ENCODE measurements around the gene GRM1. TPM values are rescaled to one million over a fixed set of nuclear protein-coding genes. Genes with fewer than 3 reads are reported as not detected.

The GRM1 gene
- total and polyA plus RNA-seq, 9 of the 15 experiments (the other 6 are each of a cell fraction or from before 2014, with no cell fraction given), result not detected

GRCh38 chr6:146305951-146306350, 277.1 kb downstream of the GRM1 start (continued):
- TF ChIP-seq ZBTB9 (CRISPR knock-in tag; IDR thresholded peaks at IDR 0.05) (no peak), NFATC3 (IDR thresholded peaks at IDR 0.05) (no peak), EP400 (IDR thresholded peaks at IDR 0.05) (no peak), CREB1 (IDR thresholded peaks at IDR 0.05) (no peak), CREB1 (CRISPR knock-in tag; IDR thresholded peaks at IDR 0.05) (no peak), BRF1 (IDR thresholded peaks at IDR 0.05; ENCODE audit: borderline replicate concordance, extremely low read depth, insufficient read length) (no peak), CC2D1A (IDR thresholded peaks at IDR 0.05) (no peak), MYC (IDR thresholded peaks at IDR 0.05; ENCODE audit: low read depth, low read length) (no peak), MYC (CRISPR knock-in tag; IDR thresholded peaks at IDR 0.05; ENCODE audit: borderline replicate concordance, low read depth) (no peak), TRIM28 (IDR thresholded peaks at IDR 0.05) (no peak), ZNF239 (CRISPR knock-in tag; IDR thresholded peaks at IDR 0.05) (no peak)

- Histone ChIP-seq H3K9me1 (ENCODE audit: control insufficient read depth, insufficient read depth, low read length) (no peaks in the 10 kb centered on the region), H3K9ac (ENCODE audit: insufficient read depth in 1 of 2, low read depth in 2 of 2, low read length in 2 of 2) (no peak overlapping the region), H3K4me1 (replicated peaks in 1 of 2; ENCODE audit: control insufficient read depth in 2 of 2, insufficient read depth in 2 of 2, low read length in 2 of 2) (no peaks in the 10 kb centered on the region), H4K20me1 (replicated peaks; ENCODE audit: control insufficient read depth, insufficient read depth, low read length) (no peaks in the 10 kb centered on the region), H3K27ac (ENCODE audit: extremely low read depth, low read depth, low read length) (no peak overlapping the region), H2AFZ (ENCODE audit: low read depth, low read length) (no peak overlapping the region), H3K4me3 (no peak overlapping the region), H3K79me2 (ENCODE audit: control insufficient read depth, insufficient read depth, low read length) (no peaks in the 10 kb centered on the region), H3K4me2 (ENCODE audit: insufficient read depth, low read length) (no peak overlapping the region), H3K27me3 (ENCODE audit: control insufficient read depth in 2 of 2, insufficient read depth in 2 of 2, low read length in 2 of 2) (no peaks in the 10 kb centered on the region), H3K36me3 (ENCODE audit: control insufficient read depth, insufficient read depth, low read length) (no peaks in the 10 kb centered on the region), H3K9me3 (replicated peaks; ENCODE audit: control insufficient read depth, insufficient read depth, low read depth, low read length) (no peaks in the 10 kb centered on the region)
- no peak for DNase-seq (ENCODE audit: extremely low read depth in 1 of 4, low spot score in 3 of 4)
- FAIRE-seq, result no peak
- POLR2A ChIA-PET, result interaction anchor here (0.7 kb wide), 1 partner anchor 55 kb away, joined by 3 read pairs; no protein-coding TSS in a partner anchor
- intact Hi-C loops (cut with micrococcal nuclease), result no loop called here
- in situ Hi-C loops (cut with MboI), result no loop called here
- no TSS peak for BruUV-seq (replicated peaks)
- CTCF ChIA-PET (ENCODE audit: low intra/inter-chr PET ratio), result no interaction called here
- no peak for ATAC-seq
- whole genome bisulfite sequencing (ENCODE audit: insufficient coverage, low coverage, missing lambda C conversion rate), result 0% methylated on average over 2 of the region's 2 CpGs
- TF ChIP-seq CBX8 (IDR thresholded peaks at IDR 0.05; ENCODE audit: borderline replicate concordance, extremely low read depth, low read depth, low read length, poor library complexity, severe bottlenecking) (no peak), HDAC2 (IDR thresholded peaks at IDR 0.05) (no peak), SOX6 (IDR thresholded peaks at IDR 0.05) (no peak), KLF16 (IDR thresholded peaks at IDR 0.05) (no peak), HSF4 (CRISPR knock-in tag; IDR thresholded peaks at IDR 0.05; ENCODE audit: borderline replicate concordance) (no peak), CREB3L1 (IDR thresholded peaks at IDR 0.05; ENCODE audit: borderline replicate concordance, low read depth) (no peak), ZNF764 (CRISPR knock-in tag; IDR thresholded peaks at IDR 0.05; ENCODE audit: low read depth) (no peak), ZBTB17 (CRISPR knock-in tag; IDR thresholded peaks at IDR 0.05) (no peak), ZNF778 (CRISPR knock-in tag; IDR thresholded peaks at IDR 0.05) (no peak), ELK3 (CRISPR knock-in tag; IDR thresholded peaks at IDR 0.05) (no peak), PHF20 (IDR thresholded peaks at IDR 0.05; ENCODE audit: partially characterized antibody) (no peak), POLR2AphosphoS2 (IDR thresholded peaks at IDR 0.05; ENCODE audit: low read length) (no peak)
These were observed 281.8 kb downstream of the GRM1 start for GRCh38 chr6:146310628-146311027.
